C4-2B (cell line): ENCODE measurements around the gene ZNF540.

Source experiments
- ZFX ChIP-seq: fragments of 450-650 bp; IDR thresholded peaks from 2 replicates; pipeline ENCODE4 v1.6.1; 2017
- TF ChIP-seq, protein P1 (sequence below): fragments of 450-650 bp; conservative IDR thresholded peaks from 2 replicates; pipeline ENCODE4 v1.5.1; 2017; ENCODE audit warnings: mild to moderate bottlenecking

GRCh38 chr19:37551129-37551993, 43.3 kb upstream of the ZNF540 start:
- TF ChIP-seq, protein P1, sequence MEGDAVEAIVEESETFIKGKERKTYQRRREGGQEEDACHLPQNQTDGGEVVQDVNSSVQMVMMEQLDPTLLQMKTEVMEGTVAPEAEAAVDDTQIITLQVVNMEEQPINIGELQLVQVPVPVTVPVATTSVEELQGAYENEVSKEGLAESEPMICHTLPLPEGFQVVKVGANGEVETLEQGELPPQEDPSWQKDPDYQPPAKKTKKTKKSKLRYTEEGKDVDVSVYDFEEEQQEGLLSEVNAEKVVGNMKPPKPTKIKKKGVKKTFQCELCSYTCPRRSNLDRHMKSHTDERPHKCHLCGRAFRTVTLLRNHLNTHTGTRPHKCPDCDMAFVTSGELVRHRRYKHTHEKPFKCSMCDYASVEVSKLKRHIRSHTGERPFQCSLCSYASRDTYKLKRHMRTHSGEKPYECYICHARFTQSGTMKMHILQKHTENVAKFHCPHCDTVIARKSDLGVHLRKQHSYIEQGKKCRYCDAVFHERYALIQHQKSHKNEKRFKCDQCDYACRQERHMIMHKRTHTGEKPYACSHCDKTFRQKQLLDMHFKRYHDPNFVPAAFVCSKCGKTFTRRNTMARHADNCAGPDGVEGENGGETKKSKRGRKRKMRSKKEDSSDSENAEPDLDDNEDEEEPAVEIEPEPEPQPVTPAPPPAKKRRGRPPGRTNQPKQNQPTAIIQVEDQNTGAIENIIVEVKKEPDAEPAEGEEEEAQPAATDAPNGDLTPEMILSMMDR, result peak; percentile 63
- no peak for TF ChIP-seq ZFX
